ENCODE measurements around the gene PPP1R10.

The PPP1R10 gene

DNA sequence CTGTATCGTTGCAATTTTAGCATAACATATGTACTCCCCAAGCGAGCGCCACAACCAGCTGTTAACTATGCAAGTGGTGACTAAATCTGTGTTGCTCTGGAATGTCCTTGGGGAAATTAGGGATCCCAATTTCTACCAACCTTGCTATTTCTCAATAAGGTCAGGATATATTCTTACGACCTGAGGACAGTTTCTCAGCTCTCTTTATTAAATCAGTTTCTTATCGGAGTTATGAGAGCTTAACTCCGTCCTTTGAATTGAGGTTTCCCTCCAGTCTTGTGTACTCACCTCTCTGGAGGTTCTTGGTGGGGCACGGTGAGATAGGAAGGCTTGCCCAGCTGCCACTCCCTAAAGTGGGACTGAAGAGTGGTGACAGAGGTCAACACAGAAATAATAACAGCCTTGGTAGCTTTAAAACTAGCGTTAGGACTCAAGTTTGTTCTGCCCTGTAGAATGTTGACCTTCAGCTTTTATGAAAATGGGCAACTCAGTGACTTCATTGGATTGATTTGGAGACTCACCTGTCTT, 1.3 kb upstream of the PPP1R10 start:
- no peak for DNase-seq

DNA sequence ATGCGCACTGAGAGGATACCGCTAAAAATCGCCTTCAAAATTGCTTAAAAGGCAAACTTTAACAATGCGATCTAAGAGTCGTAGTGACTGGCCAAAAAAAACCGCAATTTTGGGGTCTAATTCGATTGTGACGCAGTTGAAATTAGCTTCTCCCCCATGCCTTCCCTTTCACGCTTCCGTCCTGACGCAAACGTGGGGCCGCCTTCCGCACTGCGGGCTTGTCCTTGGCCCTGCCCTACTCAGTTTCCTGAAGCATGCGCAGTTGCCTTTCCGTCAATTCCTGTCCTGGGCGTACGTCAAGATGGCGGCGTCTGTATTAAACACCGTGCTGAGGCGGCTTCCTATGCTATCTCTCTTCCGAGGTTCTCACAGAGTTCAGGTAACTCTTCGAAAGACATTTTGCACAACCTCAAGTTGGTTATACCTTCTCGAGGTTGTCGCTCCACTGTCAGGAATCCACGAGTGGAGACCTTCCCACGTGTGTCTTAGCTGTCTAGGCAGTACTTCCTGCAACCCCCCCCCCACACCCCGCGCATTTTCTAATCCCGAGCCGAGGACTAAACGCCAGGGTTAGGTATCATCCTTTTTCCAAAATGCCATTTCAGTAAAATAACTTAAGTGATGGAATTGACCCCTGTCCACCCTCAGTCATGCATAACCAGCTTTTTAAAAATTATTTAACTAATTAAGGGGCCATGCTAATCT, 674 bp upstream of the PPP1R10 start, which contains the start of gene MRPS18B:
Gene MRPS18B, plus strand, starts transcription at position 276 of the 705 bp plus-strand sequence. Its CDS starts 26 bp downstream, at position 302.
- DNase-seq = peak; percentile 99

DNA sequence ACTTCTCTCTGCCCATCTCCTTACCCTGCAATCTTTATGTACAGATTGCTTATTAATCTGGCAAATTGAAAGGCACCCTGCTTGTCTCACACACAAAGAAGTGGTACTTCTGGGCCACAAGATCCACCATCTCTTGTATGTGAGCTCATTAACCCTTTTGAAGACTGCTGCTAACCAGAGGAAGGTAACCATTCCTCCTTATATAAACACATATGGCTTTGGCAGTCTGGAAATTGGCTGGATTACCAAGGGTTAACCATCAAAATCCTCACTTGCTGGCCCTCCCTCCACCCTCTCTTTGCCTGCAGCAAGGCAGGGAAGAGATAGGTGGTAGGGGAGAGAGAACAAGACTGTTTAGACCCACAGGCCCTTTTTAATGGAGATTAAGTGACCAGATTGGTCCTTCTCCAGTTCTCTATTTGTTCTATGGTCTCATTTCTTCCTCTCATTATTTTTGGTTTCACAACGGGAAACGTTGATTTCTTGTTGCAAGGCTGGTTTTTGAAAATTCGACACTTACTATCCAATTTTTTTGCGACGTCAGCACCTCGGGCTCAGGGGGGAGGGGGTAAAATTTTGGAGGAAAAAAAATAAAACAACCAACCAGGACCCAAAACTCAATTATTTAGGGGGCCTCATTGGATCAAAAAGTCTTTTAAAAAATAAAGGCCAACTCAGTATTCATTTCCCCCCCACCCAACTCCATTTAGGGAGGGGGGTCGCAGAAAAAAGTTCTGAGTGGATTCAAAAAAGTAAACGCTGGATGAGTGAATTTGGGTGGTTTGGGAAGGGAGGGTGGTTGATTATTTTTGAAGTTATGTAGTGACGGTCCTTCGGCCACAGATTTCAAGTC, 859 bp downstream of the PPP1R10 start:
- DNase-seq = peak; percentile 73

DNA sequence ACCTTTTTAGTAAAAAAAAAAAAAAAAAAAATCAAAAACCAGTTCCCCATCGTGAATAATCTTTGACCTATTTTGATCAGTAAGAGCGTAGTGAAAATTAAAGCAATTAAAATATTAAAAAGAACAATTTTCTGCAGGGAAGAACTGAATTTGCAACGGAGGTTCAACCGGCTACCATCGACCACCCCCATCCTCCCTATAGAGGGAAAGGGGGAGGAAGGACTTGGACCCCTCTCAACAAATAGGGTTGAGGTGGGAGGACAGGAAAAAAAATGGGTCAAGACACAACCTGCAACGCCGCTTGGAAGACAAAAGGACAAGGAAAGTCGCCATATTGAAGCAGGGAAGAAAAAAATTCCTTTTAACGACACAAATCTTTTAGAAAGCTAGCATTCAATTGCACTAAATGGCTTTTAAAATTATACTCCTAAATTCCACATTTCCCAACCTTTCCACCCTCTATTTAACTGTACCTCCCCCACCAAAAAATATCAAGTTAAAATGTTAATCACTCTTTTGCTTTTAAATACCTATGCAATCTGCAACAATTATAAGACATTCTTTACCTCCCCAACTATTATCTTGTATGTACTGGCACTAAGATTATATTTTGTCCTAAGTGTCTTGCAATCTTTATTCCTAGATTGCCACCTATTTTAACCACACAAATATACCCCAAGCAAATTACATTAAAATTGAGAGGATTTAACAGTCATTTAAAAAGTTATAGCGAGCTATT, 1.7 kb downstream of the PPP1R10 start:
- peak; percentile 69 for DNase-seq

DNA sequence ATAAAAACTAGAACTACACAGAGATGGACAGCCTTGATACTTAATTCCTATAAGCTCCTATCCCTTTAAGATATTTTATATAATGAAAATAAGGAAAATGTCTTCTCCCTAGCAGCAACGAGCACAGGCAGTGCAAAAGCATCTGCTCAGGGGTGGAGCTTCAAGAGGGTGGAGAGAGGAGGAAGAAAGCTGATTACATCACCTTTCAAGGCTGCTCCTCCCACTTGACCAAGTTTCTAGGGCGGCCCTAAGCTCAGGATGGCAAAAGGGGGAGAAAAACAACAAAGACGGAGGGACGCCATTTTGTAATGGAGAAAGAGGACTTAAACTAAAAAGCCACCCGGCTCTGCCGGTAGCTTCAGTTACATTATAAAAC, 2.2 kb downstream of the PPP1R10 start:
- peak; percentile 96 for DNase-seq

DNA sequence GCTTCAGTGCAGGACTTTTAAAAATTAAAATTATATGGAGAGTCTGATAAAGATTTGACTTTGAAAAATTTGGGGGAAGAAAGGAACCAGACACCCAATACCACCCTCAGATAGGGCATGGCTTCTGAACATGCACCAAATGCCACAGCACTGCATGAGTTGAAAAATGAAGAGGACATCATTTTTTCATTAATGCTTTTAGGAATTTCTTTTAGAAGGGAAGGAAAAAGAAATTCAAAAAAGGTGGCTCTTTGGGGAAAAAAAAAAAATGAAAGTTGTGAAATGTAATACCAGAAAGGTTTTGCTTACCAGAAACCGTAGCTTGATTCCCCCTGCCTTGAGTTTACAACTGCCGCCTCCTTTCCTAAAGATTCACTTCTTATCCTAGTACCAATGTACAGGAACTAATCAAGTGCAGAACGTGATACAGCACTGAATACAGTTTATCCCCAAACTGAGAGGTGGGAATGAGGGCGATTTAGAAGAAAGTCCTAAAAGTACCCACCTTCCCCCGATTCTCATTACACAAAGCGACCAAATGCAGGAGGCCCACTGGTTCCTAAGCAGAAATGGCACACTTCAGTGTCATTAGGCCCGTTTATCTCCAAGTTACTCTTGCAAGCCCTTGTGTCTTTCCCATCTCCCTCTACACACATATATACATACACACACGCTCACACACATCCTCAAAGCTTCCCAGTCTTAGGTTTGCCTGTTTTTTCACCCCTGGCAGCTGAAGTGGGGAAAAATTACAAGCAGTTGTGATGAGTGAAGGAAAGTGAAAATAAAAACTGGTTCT, 2.8 kb downstream of the PPP1R10 start:
- peak; percentile 42 for DNase-seq

DNA sequence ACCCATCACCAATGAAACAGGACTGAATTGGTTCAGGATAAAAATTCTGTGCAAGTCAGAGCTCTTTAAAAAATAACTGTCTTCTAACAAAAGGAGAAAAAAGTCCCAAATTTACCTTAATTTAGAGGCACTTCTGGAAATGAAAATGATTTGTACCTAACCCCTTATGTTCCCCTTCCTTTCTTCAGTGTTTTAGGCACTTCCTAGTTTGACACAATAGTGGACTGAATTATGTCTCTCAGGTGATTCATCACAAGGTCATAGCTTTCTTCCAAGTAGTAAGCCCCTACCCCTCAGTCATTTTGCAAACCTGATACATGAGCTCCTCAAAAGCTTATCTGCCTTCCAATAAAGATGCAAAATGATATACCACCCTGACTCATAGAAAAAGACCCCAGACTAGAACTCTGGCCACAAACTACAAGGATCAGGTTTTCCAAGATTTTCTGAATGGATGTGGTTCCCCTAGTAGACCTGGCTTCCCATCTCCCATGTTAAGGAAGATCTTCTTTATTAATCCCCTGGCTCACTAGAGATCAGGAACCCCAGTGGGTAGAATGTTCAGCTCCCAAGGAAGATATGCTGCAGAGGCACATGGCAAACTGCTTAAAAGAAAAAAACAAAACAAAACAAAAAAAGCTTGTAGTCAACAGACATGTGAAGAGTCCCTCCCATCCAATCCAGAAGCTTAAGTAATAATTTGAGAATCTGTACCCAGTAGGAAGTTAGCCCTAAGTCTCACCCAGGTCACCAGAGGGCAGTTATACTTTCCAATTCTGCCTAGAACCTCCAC, 3.6 kb downstream of the PPP1R10 start:
- no peak for DNase-seq

DNA sequence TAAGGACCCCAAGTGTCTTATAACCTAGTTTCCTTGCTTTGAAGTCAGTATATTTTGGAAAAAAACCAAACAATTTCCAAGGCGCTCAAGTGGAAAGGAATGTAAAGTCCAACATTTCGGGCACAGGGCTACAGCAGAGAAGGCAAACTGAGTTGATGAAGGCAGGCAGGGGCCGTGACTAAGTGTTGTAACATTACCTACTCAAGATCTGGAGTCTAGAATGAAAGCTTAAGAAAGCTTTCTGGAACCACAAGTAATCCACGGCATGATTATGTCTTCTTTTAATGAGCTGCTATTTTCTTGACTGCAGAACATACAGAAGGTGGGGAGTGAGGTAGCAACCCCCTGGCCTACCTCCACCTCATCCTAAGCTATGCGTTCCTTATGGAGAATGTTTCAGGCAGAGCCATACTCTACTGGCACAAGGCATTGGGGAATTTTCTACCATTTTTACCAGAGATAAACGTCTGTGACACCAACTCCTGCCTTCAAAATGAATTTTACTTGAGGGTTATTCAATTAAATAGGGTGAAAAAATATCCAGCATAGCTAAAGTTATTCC, 4.3 kb downstream of the PPP1R10 start:
- DNase-seq = no peak

DNA sequence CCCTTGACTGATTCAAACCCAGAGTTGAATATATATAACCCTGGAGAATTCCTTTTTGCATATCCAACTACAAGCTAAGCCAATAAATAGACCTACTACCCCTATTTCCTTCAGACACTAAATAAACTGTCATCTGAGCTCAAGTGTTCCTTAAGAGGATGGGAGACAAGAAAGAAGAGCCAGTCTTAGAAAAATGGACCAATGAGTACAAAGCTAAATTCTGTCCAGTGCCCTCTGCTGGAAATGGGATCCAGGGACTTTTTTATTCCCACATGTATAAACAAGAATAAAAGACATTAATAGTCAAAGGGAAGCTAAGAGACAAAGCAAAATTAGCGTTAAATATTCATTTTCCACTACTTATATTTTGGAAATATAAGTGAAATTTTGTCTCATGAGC, 4.8 kb downstream of the PPP1R10 start:
- no peak for DNase-seq

DNA sequence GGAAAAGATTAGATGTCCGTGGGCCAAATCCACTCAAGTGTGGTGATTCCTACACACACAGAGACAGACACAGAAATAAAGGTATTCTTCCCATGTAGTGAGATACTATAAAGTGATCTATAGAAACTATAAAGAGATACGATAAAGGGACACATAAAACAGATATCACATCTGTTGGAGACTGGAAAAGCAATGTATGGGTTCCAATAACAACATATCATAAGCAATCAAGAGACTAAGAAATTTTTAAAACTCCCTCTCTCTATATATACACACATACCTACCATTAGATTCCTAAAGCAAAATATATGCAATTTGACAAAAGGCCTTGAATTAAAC, 5.2 kb downstream of the PPP1R10 start:
- no peak for DNase-seq

DNA sequence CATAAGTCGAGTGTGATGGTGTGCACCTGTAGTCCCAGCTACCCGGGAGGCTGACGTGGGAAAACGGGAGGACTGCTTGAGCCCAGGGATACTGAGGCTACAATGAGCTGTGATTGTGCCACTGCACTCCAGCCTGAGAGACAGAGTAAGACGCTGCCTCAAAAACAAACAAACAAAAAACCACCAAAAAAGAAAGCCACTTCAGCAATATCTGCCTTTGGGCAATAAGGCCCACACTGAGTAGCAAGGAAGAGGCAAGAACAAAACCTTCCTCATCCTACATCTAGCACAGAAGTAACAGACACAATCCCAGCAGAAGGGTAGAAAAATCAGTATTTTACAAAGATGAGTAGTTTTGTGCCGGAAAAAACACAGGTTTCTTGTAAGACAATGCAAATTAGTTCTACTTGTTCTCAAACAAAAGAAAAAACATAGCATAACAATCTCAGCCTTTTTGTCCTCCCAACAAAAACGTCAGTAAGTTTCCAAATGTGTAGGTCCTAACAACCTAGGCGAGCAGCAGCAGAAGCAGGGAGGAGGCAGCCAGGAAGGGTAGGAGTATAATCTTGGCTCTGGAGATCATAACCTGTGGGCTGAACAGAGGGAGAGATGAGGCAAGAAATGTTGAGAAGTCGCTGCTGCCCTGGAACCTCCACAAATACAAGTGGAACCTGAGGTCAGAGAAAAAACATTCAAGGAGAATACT, 5.7 kb downstream of the PPP1R10 start:
- DNase-seq = no peak

DNA sequence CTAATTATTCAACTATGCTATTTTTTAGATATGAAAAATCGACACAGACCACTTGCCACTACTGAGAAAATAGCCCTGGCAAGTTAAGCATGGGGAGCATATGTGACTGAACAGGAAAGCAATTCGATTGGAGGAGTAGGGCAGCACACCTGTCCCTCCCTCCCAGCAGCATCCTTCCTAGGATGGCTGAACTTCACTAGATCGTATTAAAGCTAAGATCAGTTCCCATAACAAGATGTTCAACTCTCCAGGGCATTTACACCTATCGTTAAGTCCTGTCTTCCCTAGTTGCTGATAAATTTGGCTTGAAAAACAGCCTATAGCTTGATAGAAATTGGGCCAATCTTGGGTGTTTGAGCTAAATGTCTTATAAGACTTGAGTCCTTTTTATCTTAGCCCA, 7.0 kb downstream of the PPP1R10 start:
- no peak for DNase-seq

DNA sequence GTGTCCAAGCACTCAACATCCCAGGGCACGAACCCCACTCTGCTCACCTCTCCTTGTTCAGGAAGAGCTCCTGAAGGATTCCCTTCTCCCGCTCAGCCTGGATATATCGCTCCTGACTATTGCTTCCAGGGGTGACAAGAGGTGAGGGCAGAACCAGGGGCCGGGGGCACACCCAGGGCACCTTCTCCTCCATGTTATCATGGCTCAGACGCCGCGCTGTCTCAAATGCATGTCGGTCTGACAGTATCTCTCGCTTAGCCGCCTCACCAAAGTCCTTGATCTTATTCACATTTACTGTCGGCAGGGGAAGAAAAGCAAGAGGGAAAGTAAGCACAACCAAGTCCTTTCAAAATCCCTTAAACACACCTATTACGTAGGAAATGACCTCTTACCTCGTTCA, 13.1 kb downstream of the PPP1R10 start:
- no peak for DNase-seq

DNA sequence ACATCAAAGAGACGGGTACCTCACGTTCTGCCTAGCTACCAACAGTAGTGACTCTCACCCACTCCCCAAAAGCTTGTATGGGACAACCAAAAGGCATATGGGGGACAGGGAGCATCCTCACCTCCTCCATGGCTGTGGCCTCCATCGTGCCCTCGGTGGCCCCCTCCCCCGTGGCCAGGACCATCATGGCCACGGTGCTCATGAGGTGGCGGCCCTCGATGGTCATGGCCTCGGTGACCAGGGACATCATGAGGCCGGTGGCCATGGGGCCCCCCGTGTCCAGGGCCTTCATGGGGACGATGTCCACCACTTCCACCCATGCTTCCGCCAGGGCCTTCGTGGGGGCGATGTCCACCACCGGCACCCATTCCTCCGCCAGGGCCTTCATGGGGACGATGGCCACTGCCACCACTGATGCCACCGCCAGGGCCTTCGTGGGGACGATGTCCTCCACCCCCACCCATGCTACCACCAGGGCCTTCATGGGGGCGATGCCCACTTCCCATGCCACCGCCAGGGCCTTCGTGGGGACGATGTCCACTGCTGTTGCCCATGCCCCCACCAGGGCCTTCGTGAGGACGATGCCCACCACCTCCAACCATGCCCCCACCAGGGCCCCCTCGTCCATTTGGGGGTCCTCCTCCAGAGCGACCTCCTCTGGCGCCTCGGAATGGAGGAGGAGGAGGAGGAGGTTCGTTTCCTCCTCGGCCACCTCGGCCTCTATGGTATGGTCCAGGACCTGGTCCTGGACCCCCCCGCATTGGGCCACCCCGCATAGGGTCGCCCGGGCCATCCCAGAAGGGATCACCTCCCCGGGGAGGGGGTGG, 15.0 kb downstream of the PPP1R10 start:
- DNase-seq = no peak

DNA sequence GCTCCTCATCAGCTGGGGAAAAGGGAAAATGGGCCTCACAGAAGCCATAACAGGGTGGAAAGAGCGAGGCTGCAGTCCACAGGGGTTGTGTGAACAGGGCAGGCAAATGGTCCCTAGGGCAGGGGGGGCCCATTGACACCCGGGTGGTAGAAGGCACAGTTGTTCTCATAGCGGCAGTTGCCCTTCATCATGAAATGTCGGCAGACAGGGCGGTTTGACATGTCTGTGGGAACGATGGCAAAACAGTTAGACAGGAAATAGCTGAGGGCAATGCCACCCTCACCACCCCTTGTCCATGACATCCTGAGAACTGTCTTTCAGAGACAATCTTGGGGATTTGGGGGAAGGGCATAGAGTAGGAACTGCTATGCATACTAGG, 15.6 kb downstream of the PPP1R10 start:
- DNase-seq = peak; percentile 41

DNA sequence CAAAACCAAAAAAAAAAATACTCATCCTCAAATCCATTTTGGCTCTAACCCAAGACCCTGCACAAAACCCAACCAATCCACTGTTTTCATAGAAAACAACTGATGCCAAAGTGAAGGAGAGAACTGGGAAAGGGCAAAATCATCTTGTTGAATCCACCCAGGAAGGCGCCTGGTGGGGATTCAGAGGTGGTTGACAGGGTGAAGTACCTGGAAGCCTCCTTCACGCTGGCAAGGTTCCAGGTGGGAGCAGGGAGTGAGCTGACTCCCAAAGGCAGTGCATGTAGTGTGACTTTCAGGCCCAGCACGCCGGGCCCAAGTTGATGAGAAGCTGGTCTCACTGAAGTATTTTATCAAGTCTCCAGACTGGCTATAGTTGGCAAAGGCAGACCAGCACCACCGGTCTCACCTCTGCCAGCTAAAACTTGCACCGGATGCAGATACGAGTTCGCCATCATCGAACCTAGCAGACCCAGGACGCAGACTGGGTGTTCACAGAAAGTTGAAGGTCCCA, 16.5 kb downstream of the PPP1R10 start:
- DNase-seq = no peak

DNA sequence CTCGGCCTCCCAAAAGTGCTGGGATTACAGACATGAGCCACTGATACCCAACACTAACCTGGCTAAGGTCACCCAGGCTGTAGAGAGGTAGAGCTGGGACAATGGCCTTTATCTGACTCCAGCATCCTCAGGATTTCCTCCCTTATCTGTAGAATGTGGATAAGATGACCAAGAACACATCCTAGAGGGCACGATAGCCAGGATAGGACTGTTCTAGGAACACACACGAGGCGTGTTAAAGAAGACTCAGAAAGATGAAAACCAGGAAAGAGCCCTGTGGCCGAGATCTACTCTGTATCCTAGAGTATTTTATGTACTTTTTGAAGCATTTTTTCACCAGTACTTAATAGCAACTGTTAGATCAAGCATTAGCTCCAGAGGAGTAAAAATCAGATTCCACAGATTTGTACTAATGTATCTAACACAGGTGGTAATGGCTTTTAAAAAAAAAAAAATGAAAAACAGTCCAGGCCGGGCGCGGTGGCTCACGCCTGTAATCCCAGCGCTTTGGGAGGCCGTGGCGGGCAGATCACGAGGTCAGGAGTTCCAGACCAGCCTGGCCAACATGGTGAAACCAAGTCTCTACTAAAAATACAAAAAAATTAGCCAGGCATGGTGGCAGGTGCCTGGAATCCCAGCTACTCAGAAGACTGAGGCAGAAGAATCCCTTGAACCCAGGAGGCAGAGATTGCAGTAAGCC, 17.3 kb downstream of the PPP1R10 start:
- no peak for DNase-seq

DNA sequence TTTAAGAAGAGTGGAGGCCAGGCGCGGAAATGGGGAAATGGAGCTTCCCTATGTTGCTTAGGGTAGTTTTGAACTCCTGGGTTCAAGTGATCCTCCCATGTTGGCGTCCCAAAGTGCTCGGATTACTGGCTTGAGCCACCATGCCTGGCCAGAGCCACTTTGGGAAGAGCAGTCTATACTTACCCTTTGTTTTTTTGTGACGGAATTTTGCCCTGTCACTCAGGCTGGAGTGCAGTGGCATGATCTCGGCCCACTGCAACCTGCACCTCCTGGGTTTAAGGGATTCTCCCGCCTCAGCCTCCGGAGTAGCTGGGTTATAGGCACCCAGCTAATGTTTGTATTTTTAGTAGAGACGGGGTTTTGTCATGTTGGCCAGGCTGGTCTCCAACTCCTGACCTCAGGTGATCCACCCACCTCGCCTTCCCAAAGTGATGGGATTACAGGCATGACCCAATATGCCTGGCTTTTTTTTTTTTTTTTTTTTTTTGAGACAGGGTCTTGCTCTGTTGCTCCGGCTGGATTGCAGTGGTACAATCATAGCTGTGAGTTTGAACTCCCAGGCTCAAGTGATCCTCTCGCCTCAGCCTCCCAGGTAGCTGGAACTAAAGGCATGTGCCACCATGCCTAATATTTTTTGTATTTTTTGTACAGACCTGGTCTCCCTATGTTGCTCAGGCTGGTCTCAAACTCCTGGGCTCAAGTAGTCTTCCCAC, 18.0 kb downstream of the PPP1R10 start:
- DNase-seq = no peak

Measured in CD4-positive, alpha-beta T cell treated with Interleukin-10 for 1 hour (primary cell).